Measurements from ENCODE around the gene DCAF16.

DCAF16 gene

GRCh38 chr4:17762726-17763125 lies 47.8 kb downstream of the DCAF16 start:
- TF ChIP-seq CTCF (IDR thresholded peaks at IDR 0.05) = no peak
- DNase-seq (ENCODE audit: low spot score) = no peak
- Histone ChIP-seq H3K27ac (no peak overlapping the region), H3K4me3 (no peak overlapping the region)

GRCh38 chr4:17761062-17761461 lies 49.5 kb downstream of the DCAF16 start:
- Histone ChIP-seq H3K4me3 (no peak overlapping the region), H3K27ac (no peak overlapping the region)
- no peak for DNase-seq (ENCODE audit: low spot score)
- no peak for TF ChIP-seq CTCF (IDR thresholded peaks at IDR 0.05)

- Histone ChIP-seq H3K27ac (no peak overlapping the region), H3K4me3 (no peak overlapping the region)
- DNase-seq (ENCODE audit: low spot score) = no peak
- no peak for TF ChIP-seq CTCF (IDR thresholded peaks at IDR 0.05)
These were observed 49.9 kb downstream of the DCAF16 start for GRCh38 chr4:17760626-17761025.

- DNase-seq (ENCODE audit: low spot score) = no peak
- H3K27ac ChIP-seq = no peak overlapping the region
- H3K4me3 ChIP-seq = no peak overlapping the region
- no peak for TF ChIP-seq CTCF (IDR thresholded peaks at IDR 0.05)
These were observed 52.1 kb downstream of the DCAF16 start for GRCh38 chr4:17758485-17758884.

GRCh38 chr4:17757621-17758020 lies 52.9 kb downstream of the DCAF16 start:
- Histone ChIP-seq H3K27ac (no peak overlapping the region), H3K4me3 (no peak overlapping the region)
- no peak for DNase-seq (ENCODE audit: low spot score)
- no peak for TF ChIP-seq CTCF (IDR thresholded peaks at IDR 0.05)

GRCh38 chr4:17753646-17754045 lies 56.9 kb downstream of the DCAF16 start:
- DNase-seq (ENCODE audit: low spot score) = no peak
- no peak overlapping the region for H3K4me3 ChIP-seq
- no peak overlapping the region for H3K27ac ChIP-seq
- TF ChIP-seq CTCF (IDR thresholded peaks at IDR 0.05) = no peak
